B cell (primary cell): ENCODE measurements around the gene CELA3B.
"Not testable (repeated sequence)": the region's sequence is repeated elsewhere in the genome, so short reads cannot be mapped to it uniquely, and the experiment has no call there.

Experiments
- CTCF ChIP-seq: fragments of 200-600 bp; IDR thresholded peaks from one replicate; pipeline ENCODE4 v1.8.0; 2022; ENCODE audit warnings: antibody characterized with exemption, mild to moderate bottlenecking
- EZH2 ChIP-seq: IDR thresholded peaks from 2 replicates; pipeline ENCODE4 v1.6.1; 2012; ENCODE audit warnings: borderline replicate concordance, low read depth, mild to moderate bottlenecking, moderate library complexity, low read length; ENCODE audit not compliant: insufficient read depth, poor library complexity, severe bottlenecking

- TF ChIP-seq CTCF, EZH2: not testable (repeated sequence)
Observed at GRCh38 chr1:21986386-21986785, 9.6 kb downstream of the CELA3B start.
